Hematopoietic multipotent progenitor cell treated with erythropoietin and hydrocortisone succinate and interleukin-3 and kit ligand, for 17 days (in vitro differentiated cells): Measurements from ENCODE around the gene CSNK1D.
A peak's percentile ranks its signal among the peaks of the same experiment; 100 is the strongest.

Experiments
- DNase-seq: peaks from one replicate; pipeline ENCODE4 v3.0.0-alpha.2; 2015; ENCODE audit warnings: low spot score

The CSNK1D gene

DNA sequence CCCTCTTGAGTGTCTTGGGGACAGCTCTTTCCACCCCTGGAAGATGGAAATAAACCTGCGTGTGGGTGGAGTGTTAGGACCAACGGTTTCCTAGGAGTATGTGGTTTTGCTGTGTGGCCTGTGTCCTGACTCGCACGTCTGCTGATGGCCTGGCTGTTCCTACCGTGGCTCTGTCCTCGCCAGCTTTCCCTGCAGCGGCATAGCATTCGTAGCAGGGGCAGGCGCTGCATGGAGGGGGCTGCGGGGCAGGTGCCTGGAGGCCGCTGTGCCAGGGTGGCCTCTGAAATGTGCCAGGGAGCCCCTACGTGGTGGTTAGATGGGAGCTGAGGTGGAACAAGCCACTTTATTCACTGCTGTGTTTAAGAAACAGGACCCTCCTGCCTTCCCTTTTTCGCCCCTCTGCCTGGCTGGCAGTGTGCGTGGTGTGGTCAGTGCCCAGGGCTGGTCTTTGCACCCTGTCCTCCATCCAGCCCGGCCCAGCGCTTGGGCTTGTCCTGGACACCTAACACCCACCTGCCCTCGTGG, 34.0 kb downstream of the CSNK1D start:
- DNase-seq, result no peak

DNA sequence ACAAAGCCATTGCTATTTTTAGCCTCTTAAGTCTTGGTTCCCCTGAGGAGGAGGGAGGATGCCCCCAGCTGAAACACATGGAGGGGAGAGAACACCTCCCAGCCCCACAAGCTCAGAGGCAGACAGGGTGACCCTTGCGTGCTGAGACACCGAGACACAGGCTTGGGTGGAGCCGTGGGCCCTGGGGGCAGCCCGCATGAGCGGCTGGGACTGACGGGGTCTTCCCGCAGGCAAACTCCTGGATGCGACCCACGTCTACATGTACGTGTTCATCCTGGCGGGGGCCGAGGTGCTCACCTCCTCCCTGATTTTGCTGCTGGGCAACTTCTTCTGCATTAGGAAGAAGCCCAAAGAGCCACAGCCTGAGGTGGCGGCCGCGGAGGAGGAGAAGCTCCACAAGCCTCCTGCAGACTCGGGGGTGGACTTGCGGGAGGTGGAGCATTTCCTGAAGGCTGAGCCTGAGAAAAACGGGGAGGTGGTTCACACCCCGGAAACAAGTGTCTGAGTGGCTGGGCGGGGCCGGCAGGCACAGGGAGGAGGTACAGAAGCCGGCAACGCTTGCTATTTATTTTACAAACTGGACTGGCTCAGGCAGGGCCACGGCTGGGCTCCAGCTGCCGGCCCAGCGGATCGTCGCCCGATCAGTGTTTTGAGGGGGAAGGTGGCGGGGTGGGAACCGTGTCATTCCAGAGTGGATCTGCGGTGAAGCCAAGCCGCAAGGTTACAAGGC, 34.9 kb downstream of the CSNK1D start:
- DNase-seq, result no peak

DNA sequence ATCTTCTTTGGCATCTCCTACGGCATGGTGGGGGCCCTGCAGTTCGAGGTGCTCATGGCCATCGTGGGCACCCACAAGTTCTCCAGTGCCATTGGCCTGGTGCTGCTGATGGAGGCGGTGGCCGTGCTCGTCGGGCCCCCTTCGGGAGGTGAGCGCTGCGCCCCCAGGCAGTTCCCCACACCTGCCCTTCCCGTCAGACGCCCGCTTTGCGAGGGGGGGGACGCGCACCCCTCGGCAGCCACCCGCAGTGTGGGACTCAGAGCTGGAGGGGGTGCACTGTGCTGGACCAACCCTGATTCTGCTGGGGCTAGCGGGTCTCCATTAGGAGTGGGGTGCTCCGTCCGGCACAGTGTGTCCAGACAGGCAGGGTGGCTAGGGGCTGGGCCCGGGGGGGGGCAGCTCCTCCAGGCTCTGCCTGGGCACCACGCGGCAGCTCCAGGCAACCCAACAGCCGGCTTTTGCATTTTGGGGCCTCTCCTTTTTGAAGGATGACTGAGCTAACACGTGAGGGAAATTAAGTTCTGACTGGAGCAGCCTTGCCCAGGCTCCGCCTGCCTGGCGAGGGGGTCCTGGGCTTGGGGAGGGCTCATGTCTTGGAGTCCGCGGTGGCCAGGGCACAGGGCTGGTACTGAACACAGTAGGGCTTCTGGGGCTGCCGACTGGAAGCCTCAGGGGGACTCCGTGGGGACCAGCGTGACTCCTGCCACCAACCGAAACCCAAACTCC, 35.6 kb downstream of the CSNK1D start:
- no peak for DNase-seq

DNA sequence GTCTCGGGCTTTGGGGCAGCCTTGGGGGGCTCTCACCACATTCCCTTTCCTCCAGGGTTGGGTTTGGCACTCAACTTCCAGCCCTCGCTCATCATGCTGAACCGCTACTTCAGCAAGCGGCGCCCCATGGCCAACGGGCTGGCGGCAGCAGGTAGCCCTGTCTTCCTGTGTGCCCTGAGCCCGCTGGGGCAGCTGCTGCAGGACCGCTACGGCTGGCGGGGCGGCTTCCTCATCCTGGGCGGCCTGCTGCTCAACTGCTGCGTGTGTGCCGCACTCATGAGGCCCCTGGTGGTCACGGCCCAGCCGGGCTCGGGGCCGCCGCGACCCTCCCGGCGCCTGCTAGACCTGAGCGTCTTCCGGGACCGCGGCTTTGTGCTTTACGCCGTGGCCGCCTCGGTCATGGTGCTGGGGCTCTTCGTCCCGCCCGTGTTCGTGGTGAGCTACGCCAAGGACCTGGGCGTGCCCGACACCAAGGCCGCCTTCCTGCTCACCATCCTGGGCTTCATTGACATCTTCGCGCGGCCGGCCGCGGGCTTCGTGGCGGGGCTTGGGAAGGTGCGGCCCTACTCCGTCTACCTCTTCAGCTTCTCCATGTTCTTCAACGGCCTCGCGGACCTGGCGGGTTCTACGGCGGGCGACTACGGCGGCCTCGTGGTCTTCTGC, 36.3 kb downstream of the CSNK1D start:
- no peak for DNase-seq

DNA sequence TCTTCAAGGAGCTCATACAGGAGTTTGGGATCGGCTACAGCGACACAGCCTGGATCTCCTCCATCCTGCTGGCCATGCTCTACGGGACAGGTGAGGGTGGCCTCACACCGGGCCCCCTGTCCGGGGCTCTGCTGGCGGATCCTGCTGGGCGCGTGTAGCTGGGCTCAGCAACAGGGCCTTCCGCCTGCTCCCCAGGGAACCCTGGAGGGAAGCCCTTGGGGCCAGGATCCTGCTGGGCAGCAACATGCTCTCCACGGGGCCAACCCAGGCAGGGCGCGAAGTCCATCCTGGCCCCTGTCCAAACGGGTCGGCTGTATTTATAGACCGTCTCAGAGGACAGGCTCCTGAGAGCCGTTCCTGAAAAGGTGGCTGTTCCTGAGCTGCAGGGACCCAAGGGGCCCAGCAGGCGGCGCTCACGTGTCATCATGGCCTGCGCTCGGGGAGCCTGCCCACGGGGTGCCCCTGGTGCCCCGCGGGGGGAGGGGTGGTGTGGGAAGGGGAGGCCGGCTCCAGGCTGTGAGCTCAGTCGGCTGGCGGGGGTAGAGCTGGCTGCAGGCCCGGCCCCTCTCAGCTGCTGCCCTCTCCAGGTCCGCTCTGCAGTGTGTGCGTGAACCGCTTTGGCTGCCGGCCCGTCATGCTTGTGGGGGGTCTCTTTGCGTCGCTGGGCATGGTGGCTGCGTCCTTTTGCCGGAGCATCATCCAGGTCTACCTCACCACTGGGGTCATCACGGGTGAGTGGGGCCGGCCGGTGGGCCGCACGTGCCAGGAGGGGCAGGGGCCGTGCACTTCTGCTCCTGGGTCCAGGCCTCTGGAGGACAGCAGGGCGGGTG, 37.1 kb downstream of the CSNK1D start:
- peak; percentile 77 for DNase-seq

DNA sequence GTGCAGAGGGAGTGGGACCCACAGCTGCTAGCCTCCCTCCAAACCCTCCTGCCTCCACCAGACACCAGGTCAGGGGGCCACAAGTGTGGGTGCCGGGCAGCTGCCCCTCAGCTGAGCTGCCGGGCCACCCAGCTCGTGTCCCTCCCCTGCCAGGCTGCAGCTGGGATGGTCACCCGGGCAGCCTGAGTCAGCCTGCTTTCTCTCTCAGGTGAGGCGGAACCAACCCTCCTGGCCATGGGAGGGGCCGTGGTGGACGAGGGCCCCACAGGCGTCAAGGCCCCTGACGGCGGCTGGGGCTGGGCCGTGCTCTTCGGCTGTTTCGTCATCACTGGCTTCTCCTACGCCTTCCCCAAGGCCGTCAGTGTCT, 37.7 kb downstream of the CSNK1D start:
- no peak for DNase-seq

DNA sequence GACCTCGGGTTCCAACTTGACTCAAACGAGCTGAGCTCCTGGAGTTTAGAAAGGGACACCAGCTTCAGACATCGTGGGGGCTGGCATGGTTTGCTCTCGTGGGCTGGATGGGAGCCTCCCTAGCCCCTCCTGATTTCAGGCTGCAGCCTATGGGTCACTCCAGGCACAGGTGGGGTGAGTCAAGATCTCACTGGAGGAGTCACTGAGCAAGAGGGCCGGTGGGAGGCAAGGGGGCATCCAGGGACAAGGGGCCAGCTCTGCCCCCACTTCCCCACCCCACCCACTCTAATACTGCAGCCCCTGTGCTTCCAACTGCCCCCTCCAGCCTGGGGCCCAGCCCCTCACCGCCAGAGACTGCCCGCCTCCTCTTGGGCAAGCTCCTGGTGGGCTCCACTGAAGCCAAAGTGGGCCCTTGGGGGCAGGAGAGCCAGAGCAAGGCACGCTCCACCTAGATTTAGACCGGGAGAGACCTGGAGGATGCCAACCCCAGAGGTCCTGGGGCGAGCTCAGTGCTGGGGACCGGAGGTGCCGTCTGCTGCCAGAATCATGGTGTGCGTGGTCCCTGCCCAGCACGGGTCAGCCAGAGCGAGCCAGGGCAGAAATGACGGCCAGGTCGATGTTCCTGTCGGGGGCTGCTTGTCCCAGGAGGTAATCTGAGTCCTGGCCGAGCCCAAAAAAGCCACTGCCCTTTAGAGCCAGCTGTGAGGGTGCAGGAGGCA, 38.3 kb downstream of the CSNK1D start:
- DNase-seq, result no peak

DNA sequence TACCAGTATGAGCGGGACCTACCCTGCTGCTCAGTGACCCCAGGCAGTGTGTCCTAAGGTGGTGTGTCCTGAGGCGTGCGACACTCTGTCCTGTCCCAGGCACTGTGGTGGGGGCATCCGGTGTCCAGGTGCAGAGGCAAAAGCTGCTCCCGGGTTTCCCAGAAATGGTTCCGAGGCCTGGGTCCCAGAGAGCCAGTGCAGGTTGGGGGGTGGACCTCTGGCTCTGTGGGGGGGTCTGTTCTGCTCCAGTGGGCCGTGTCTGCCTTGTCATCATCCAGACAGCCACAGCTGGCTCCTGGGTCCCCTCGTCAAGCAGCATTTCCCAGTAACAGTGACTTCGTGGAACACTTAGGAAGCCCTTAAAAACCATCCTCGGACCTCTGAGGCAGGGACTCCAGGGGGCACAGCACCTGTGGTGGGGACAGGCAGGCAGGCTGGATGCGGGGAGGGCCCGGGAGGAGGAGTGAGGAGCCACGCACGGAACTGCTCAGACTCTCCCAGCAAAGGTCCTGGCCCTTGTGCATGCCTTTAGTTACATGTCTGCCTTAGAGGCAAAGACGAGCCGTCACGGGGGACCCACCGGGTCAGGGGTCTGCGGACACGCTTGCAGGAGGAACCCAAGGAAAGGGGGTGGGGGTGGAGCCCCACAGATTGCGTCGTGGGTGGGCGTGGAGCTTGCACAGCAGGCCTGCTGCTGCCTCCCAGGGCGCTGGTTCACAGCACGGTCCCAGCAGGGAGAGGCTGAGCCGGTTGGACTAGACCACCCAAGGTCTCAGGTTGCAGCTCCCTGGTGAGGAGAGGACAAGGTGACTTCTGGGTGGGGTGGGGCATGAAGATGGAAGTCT, 39.1 kb downstream of the CSNK1D start:
- no peak for DNase-seq

DNA sequence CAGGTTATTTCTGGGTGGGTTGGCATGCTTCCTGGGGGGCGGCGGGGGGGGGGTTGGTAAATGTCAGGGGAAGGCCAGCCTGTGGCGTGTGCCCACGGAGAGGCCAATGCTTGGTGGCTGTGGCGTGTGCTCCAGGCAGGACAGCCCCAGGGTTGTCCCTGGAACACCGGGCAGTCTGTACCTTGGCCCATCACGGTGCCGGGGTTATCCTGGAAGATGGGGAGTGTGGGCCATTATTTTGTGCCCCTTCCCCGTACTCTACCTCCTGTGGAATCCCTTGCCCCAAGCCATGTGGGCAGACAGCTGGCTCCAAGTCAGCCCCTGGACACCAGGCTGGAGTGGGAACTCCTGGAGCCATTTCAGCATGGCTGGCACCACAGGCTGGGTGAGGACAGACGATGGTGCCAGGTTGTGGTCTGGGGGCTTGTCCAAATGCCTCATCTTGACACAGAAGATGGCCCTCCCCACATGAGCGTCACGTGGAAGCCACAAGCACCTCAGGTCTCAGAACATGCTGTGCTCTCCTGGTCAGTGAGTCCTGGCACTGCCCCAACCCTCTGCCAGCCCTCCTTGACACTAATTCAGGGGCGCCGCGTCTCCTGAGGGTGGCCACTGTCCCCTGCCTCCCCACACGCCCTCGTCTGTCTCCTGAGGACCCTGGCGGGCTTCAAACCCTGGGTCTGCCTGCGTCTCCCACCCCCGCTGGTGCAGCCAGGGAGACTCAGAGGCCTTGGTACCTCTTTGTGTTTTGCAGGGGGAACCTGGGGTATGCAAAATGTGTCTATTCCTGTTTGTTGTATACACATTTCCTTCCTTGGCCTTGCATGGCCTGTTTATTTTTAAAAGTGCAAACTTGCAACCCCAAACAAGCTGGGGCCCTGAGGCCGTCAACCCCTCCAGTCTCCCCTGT, 40.4 kb downstream of the CSNK1D start:
- DNase-seq, result no peak

DNA sequence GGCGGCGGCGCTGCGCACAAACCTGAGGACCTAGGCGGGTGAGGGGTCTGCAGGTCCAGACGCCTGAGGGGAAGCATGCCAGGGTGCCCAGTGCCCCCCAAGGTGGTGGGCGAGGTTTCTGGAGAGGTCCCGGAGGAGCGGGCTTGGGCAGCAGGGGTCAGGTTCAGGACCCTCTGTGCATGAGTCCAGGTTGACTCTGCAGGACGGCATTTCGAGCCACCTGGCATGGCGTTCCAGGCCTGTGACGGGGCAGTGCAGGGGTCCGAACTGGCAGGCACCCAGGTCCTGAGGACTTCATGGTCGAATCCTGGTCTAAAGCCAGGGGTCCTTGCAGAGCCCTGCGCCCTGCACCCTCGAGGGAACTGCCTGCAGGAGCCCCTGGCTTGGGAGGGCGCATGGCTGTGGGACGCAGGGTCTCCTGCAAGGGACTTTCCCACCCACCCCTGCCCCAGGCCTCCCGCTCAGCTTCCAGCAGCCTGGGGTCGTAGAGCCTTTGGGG, 41.1 kb downstream of the CSNK1D start:
- no peak for DNase-seq

DNA sequence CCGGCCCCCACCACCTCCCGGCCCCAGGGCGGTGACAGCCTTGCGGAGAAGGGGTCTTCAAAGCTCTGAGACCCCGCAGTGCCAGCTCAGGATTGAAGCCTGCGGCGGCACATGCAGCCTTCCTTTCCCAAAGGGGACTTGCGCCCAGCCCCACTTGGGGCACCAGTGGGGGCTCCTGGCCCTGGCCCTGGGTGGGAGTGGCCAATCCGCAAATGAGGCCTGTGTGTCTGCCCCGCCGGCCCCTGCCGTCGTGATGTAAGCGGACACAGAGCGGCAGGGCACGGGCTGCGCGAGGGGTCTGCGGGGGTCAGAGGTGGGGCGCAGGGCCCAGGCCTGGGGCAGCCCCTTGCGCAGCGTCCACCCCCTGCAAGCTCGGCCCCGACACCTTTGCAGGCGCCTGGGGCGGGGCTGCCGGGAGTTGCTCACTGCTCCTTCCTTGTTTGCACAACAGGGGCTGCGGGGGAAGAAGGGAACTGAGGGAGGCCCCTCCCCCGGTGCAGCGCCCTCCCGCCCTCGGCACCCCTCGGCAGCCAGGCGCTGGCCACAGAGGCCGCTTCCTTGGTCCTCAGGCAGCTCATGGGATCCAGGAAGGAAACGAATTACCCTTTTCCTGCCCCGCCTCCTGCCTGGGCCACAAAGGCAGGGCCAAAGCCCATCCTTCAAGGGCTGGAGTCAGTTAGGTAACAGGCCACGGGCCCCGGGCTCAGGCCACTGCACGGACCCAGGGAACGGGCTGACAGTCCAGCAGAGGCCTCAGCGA, 41.8 kb downstream of the CSNK1D start:
- DNase-seq, result peak; percentile 34

DNA sequence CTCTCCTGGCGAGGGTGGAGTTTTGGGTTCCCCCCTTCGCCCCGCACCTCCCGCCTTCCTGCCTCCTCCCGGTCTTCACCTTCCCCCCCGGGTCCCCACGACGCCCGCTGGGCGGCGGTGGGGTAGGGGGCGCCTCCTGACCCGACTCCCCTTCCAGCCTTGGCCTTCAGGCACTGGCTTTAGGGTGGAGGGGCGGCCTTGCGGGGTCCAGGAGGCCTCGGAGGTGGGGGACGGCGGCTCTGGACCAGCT, 42.3 kb downstream of the CSNK1D start:
- no peak for DNase-seq

DNA sequence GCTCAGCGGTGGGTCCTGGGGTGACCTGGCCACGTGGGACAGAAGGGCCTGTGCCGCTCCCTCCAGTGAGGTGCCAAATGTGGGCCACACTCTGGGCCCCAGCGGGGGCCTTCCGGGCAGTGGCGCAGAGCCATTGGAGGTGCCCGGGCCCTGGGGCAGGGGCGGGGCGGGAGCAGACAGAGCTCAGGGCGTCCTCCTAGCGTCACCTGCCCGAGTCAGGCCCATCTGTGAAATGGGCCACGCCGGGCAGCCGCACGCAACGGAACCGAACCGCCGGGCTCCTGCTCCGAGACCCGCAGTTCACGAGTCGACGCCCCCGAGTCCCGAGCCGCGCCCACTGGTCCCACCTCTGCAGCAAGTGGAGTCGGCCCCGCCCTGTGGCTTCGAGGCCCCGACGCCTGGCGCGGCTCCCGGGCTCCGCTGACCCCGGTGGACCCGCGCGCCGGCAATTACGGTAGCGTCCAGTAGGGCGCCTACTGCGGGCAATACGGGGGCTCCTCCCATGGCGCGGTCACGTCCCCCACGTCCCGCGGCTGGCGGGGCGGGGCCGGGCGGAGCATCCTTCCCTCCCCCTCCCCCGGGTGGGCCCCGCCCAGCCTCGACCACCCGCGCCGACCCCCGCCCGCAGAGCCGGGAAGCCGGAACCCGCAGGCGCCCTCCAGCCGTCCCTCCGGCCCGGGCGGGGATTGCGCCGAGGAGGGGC, 42.7 kb downstream of the CSNK1D start:
- DNase-seq, result peak; percentile 73

DNA sequence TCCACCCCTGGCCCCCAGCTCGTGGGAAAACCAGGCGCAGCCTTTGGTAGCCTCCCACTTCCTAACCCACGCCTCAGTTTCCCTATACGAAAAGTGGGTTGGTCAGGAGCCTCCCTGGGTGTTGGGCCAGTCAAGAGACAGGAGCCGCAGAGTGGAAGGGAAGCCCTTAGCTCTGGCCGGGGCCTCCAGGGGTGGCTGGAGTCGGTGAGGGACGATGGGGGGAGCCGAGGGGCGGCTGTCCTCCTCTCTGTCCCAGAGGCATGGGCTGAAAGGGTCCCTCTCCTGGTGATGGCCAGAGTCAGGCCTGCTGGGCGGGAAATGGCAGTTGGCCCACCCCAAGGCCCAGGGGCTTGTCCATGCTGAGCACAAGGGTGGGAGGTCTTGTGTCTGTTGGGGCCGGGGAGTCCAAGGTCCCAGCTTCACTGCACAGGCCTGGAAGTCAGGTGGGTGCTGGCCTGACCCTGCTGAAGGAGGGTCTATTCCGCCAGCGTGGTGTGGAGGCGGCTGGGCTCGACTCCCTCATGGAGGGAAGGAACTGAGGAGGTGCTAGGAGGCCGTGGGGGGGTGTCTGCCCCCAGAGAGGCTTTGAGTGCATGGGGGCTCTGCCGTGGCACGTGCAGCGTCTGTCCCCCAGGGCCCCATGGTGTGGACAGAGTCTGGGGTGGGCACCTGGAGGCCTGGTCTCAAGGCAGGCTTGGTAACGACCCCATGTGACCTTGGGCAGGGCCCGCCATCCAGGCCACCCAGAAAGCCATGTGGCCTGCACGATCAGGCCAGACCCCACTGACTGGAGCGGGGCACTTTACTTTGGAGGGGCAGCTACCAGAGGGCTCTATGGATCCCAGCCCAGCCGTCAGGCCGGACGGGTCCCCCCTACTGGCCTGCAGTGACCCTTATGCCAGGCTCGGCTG, 43.5 kb downstream of the CSNK1D start:
- peak; percentile 27 for DNase-seq

DNA sequence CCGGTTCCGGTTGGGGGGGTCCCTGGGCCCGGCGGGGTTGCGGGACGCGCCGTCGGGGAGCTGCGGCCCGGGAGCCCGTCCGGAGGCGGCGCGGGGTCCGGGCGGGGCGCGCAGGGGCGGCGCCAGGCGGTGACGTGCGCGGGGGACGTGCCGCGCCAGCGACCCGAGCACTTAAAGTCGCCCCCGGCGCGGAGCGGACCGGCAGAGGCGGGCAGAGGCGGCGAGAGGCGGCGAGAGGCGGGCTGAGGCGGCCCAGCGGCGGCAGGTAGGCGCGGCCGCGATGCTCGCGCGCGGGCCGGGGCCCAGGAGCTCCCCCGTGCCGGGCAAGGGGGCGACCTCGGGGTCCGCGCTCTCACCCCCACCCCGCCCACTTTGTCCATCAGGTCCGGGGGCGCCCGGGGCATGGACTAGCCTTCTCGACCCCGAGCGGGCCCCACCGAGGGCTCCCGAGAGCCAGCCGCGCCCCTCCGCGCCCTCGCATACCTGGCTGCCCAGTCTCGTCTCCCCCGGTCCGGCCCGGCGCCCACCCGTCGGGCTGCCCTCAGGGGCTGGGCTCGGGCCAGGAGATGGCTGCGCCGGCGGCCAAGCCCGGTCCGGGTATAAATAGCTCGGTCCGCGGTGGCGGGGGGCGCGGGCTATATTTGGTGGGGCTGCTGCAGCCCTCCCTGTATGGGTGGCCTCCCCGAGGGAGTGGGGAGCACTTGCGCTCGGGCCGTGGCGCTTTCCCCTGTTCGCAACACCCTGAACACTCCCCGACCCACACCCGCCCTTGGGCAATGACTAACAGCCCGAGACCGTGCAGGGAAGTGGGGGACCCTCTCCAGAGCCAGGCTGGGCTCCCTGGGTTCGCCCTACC, 44.4 kb downstream of the CSNK1D start, which contains the start of gene SLC16A3:
SLC16A3 (plus strand) TSS at position 201 of the 856 bp plus-strand sequence. CDS start 6,967 bp downstream, outside the sequence.
- peak; percentile 58 for DNase-seq

DNA sequence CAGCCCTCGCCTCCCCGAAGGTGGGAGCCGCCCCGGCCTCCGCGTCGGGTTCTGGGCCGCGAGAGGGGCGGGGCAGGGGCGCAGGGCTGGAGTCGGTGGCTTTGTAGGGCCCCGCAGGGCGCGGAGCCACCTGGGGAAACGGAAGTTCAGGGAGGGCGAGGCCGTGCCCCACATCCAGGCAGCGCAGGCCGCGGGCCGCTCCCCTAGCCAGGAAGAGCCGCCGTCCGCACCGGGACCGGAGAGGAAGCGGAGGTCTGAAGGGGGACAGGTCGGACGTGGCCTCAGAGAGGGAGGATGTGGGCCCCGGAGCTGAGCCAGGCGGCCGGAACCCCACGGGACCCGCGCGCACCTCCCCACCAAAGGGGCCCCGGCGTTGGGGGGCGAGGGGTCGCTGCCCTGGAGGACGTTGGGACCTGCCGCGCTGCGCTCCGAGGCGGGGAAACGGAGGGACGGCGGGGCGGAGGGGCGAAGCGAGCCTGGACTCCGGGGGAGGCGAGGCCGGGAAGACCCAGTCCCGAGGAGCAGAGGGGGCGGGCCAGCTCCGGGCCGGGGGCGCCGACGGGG, 45.1 kb downstream of the CSNK1D start:
- no peak for DNase-seq
